GM23338 (cell line): Measurements from ENCODE around the gene ANKIB1. TPM values are rescaled to one million over a fixed set of nuclear protein-coding genes. Genes with fewer than 3 reads are reported as not detected.

Experiments
- ATAC-seq: fragments of 200-7000 bp; cut with Tn5 transposase; 3 replicates; pipeline ENCODE4 v1.9.1; 2020
- DNase-seq: peaks from one replicate; pipeline ENCODE4 v3.0.0-alpha.2; 2015; ENCODE audit warnings: low spot score
- H2AFZ ChIP-seq: fragments of 200-600 bp; sonication (generic); 2 replicates; pipeline ENCODE4 v1.8.0; 2016; ENCODE audit warnings: antibody characterized with exemption, mild to moderate bottlenecking, moderate library complexity
- H3F3A ChIP-seq: fragments of 200-600 bp; sonication (generic); replicated peaks from 2 replicates; pipeline ENCODE4 v1.8.0; 2017; ENCODE audit warnings: antibody characterized with exemption, mixed run types, low read depth
- H3K27ac ChIP-seq: fragments of 200-600 bp; sonication (generic); 2 replicates; pipeline ENCODE4 v1.6.1; 2016; ENCODE audit warnings: low read depth
- H3K27me3 ChIP-seq: fragments of 200-600 bp; sonication (generic); 2 replicates; pipeline ENCODE4 v1.8.0; 2016; ENCODE audit warnings: mild to moderate bottlenecking, mixed run types, moderate library complexity; ENCODE audit not compliant: insufficient read depth
- H3K36me3 ChIP-seq: fragments of 200-600 bp; sonication (generic); 2 replicates; pipeline ENCODE4 v1.8.0; 2016; ENCODE audit warnings: mild to moderate bottlenecking; ENCODE audit not compliant: insufficient read depth
- H3K4me1 ChIP-seq: fragments of 200-600 bp; sonication (generic); 2 replicates; pipeline ENCODE4 v1.8.0; 2016; ENCODE audit warnings: mild to moderate bottlenecking, moderate library complexity; ENCODE audit not compliant: insufficient read depth
- H3K4me2 ChIP-seq: fragments of 200-600 bp; sonication (generic); 2 replicates; pipeline ENCODE4 v1.7.1; 2017; ENCODE audit warnings: mixed run types
- H3K4me3 ChIP-seq: fragments of 200-600 bp; sonication (generic); 2 replicates; pipeline ENCODE4 v1.6.1; 2016; ENCODE audit warnings: mixed run types
- H3K79me2 ChIP-seq: fragments of 200-600 bp; sonication (generic); replicated peaks from 2 replicates; pipeline ENCODE4 v1.8.0; 2017; ENCODE audit warnings: mild to moderate bottlenecking; ENCODE audit not compliant: insufficient read depth
- H3K9me2 ChIP-seq: fragments of 200-600 bp; sonication (generic); 2 replicates; pipeline ENCODE4 v1.8.0; 2017; ENCODE audit not compliant: insufficient read depth
- H4K20me1 ChIP-seq: fragments of 200-600 bp; sonication (generic); replicated peaks from 2 replicates; pipeline ENCODE4 v1.8.0; 2017; ENCODE audit warnings: mild to moderate bottlenecking; ENCODE audit not compliant: insufficient read depth
- H3K27ac Mint-ChIP-seq: 2 replicates; pipeline ENCODE4 v1.8.0; 2020; ENCODE audit warnings: inconsistent platforms, mild to moderate bottlenecking, moderate library complexity, mixed read lengths
- H3K27me3 Mint-ChIP-seq: 3 replicates; pipeline ENCODE4 v1.8.0; 2022; ENCODE audit warnings: low read depth, mild to moderate bottlenecking, moderate library complexity, mixed read lengths, inconsistent platforms; ENCODE audit not compliant: insufficient read depth, poor library complexity
- H3K36me3 Mint-ChIP-seq: 3 replicates; pipeline ENCODE4 v1.8.0; 2021; ENCODE audit warnings: low read depth, mild to moderate bottlenecking, inconsistent platforms, moderate library complexity, mixed read lengths
- H3K4me1 Mint-ChIP-seq: 3 replicates; pipeline ENCODE4 v1.8.0; 2020; ENCODE audit warnings: mild to moderate bottlenecking, inconsistent platforms, mixed read lengths
- H3K4me3 Mint-ChIP-seq: 3 replicates; pipeline ENCODE4 v1.8.0; 2021; ENCODE audit warnings: moderate library complexity, mild to moderate bottlenecking, inconsistent platforms, mixed read lengths
- H3K9me3 Mint-ChIP-seq: 3 replicates; pipeline ENCODE4 v1.8.0; 2020; ENCODE audit warnings: moderate library complexity, mild to moderate bottlenecking, inconsistent platforms, mixed read lengths
- EZH2 ChIP-seq: fragments of 200-600 bp; sonication (generic); IDR thresholded peaks from one replicate; pipeline ENCODE4 v1.8.0; 2017; ENCODE audit warnings: antibody characterized with exemption, mild to moderate bottlenecking, low read depth; ENCODE audit not compliant: unreplicated experiment
- POLR2AphosphoS5 ChIP-seq: IDR thresholded peaks from 2 replicates; pipeline ENCODE4 v1.6.1; 2016; ENCODE audit warnings: antibody characterized with exemption, low read depth
- ZNF331 ChIP-seq: fragments of 250-450 bp; sonication (Bioruptor Pico); IDR thresholded peaks from 2 replicates; pipeline ENCODE4 v1.5.0; 2020; ENCODE audit warnings: low read depth, mild to moderate bottlenecking, moderate library complexity
- microRNA-seq: library from miRNA; unstranded; fragments of <30 nt; microRNA quantifications from one replicate; pipeline ENCODE4, GENCODE V29; 2017
- polyA plus RNA-seq: library from polyadenylated mRNA; unstranded; fragments of >200 nt; fragmentation: Nextera tagmentation; extraction: Ambion mirVana; gene quantifications from 2 replicates; pipeline ENCODE4 v1.2.1, GENCODE V29; 2016
- small RNA-seq: library from RNA; depleted of rRNA; stranded (forward); fragments of <200 nt; gene quantifications from one replicate; pipeline ENCODE3, GENCODE V24; 2014; ENCODE audit warnings: low replicate concordance
- total RNA-seq: library from RNA; depleted of rRNA; stranded (reverse); fragments of >200 nt; shearing (Covaris generic); gene quantifications from 2 replicates; pipeline ENCODE4 v1.2.3, GENCODE V29; 2014; rRNA removed
- TF ChIP-seq, protein P1 (sequence below), 2 experiments: fragments of 200-600 bp in 1 of 2; sonication (generic) in 1 of 2; conservative IDR thresholded peaks; 2 replicates each; pipeline versions ENCODE4 v1.5.1 to v1.6.1; 2016 to 2017; ENCODE audit warnings: antibody characterized with exemption in 2 of 2, low read depth in 2 of 2, mild to moderate bottlenecking in 2 of 2, moderate library complexity in 1 of 2

The ANKIB1 gene
- total and polyA plus RNA-seq, 2 experiments from 2014 or later: 19.1 to 40.3 TPM

DNA sequence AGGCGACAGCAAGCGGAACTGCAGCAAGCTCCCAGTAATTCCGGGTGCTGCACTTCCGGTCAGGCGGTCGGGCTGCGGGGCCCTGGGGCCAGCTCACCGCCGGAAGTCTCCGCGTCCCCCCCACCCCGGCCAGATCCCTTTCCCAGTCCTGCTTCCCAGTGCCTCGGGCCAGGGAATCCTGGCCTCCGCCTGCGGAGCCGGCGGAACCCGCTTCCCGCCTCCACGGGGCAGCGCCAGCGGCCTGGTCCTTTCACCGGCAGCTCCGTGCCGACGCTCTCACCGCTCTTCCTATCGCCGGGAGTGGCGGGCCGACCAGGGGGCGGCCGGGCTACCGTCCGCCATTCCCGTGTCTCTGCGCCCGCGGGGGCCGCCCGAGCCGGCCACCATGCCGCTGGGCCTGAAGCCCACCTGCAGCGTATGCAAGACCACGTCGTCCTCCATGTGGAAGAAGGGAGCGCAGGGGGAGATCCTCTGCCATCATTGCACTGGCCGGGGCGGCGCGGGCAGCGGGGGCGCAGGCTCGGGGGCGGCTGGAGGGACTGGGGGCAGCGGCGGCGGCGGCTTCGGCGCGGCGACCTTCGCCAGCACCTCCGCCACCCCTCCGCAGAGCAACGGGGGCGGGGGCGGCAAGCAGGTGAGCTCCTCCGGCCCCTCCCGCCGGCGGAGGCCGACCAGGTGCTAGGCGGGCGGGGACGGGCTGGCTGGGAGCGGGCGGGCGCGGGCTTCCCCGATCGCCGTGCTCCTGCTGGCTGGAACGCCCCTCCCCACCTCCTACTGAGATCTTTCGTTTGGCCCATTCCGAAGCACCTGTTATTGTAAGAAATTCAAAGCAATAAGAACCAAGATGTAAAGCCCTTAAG is 201.8 kb downstream of the ANKIB1 start, which contains the start of gene GATAD1:
Gene GATAD1, plus strand, starts transcription at position 138 of the 860 bp plus-strand sequence. Its CDS starts 248 bp downstream, at position 386.
- Mint-ChIP-seq H3K27me3 (no peaks in the 10 kb centered on the region), H3K36me3 (peaks cover 42% of the 10 kb centered on the region), H3K4me3 (peak within 1 kb of the TSS; percentile 83), H3K4me1 (peaks cover 9% of the 10 kb centered on the region), H3K27ac (peak within 1 kb of the TSS; percentile 60; the same call in 1 of the 2 replicates), H3K9me3 (peaks cover 1% of the 10 kb centered on the region; the same call in 1 of the 3 replicates)
- ATAC-seq: peak; percentile 96
- peak; percentile 96 for DNase-seq
- Histone ChIP-seq H3K27ac (peak within 1 kb of the TSS; percentile 96), H3K27me3 (no peaks in the 10 kb centered on the region), H3K36me3 (peaks cover 22% of the 10 kb centered on the region), H4K20me1 (peaks cover 9% of the 10 kb centered on the region; the same call in 1 of the 2 replicates), H2AFZ (peak within 1 kb of the TSS; percentile 94), H3K79me2 (peaks cover 16% of the 10 kb centered on the region), H3K4me3 (peak within 1 kb of the TSS; percentile 60), H3K4me1 (no peaks in the 10 kb centered on the region; the same call in 1 of the 2 replicates), H3K9me2 (no peaks in the 10 kb centered on the region; the same call in 1 of the 2 replicates), H3F3A (peaks cover 8% of the 10 kb centered on the region; the same call in 1 of the 2 replicates), H3K4me2 (peak within 1 kb of the TSS; percentile 81)
- TF ChIP-seq ZNF331 (CRISPR knock-in tag) (no peak), POLR2AphosphoS5 (peak; percentile 90)

DNA sequence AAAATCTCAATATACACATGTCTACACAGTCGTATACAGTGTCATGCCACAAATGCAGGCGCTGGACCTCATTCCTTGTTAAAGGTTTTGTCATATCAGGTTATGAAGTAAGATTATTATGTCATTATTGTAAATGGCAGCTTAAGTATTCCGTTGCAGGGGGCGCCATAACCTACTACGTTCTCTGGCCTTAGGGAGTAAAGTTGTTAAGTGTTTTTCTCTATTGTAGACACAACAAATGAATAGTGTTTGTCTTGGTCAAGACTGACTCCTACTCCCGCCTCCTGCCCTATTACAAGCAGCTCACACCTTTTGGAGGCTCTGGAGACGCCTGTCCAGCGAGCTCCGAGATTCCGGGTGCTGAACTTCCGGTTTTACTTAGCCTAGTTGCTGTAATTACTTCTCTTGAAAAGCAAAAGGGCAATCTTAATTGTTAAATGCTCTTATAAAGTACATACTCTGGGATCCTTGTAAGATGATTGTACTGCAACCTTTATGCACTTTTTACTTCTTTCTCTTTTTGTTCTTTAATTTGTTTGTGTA is 202.5 kb downstream of the ANKIB1 start:
- peaks cover 8% of the 10 kb centered on the region; the same call in 1 of the 2 replicates for H3F3A ChIP-seq
- peak overlapping the region; percentile 13; the same call in 1 of the 2 replicates for H3K27ac Mint-ChIP-seq
- H3K27me3 ChIP-seq: no peaks in the 10 kb centered on the region
- peak overlapping the region; percentile 81 for H3K4me2 ChIP-seq
- H3K4me3 ChIP-seq: peak overlapping the region; percentile 60
- H4K20me1 ChIP-seq: peaks cover 9% of the 10 kb centered on the region
- H3K36me3 Mint-ChIP-seq: peaks cover 45% of the 10 kb centered on the region
- H3K27ac ChIP-seq: no peak overlapping the region
- peak overlapping the region; percentile 11; the same call in 1 of the 2 replicates for H2AFZ ChIP-seq
- H3K9me3 Mint-ChIP-seq: no peaks in the 10 kb centered on the region
- DNase-seq (peak; percentile 58), ATAC-seq (peak; percentile 22)
- peak overlapping the region; percentile 83 for H3K4me3 Mint-ChIP-seq
- H3K79me2 ChIP-seq: peaks cover 16% of the 10 kb centered on the region
- no peaks in the 10 kb centered on the region; the same call in 1 of the 2 replicates for H3K4me1 ChIP-seq
- H3K4me1 Mint-ChIP-seq: peaks cover 9% of the 10 kb centered on the region
- peaks cover 29% of the 10 kb centered on the region for H3K36me3 ChIP-seq
- no peaks in the 10 kb centered on the region; the same call in 1 of the 2 replicates for H3K9me2 ChIP-seq
- TF ChIP-seq EZH2: no peak
- TF ChIP-seq, protein P1, sequence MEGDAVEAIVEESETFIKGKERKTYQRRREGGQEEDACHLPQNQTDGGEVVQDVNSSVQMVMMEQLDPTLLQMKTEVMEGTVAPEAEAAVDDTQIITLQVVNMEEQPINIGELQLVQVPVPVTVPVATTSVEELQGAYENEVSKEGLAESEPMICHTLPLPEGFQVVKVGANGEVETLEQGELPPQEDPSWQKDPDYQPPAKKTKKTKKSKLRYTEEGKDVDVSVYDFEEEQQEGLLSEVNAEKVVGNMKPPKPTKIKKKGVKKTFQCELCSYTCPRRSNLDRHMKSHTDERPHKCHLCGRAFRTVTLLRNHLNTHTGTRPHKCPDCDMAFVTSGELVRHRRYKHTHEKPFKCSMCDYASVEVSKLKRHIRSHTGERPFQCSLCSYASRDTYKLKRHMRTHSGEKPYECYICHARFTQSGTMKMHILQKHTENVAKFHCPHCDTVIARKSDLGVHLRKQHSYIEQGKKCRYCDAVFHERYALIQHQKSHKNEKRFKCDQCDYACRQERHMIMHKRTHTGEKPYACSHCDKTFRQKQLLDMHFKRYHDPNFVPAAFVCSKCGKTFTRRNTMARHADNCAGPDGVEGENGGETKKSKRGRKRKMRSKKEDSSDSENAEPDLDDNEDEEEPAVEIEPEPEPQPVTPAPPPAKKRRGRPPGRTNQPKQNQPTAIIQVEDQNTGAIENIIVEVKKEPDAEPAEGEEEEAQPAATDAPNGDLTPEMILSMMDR (conservative IDR thresholded peaks at IDR 0.05; ENCODE audit: low read depth in 2 of 2): peak; percentile 39 to 47
- no peaks in the 10 kb centered on the region for H3K27me3 Mint-ChIP-seq

Small RNA genes lying within 50 kb of the gene (microRNA-seq; reads per million reads assigned to microRNA genes)
- not detected for gene MIR1285-1

Small RNA genes lying within 50 kb of the gene (small RNA-seq; reads per million reads assigned to genes)
- gene MIR1285-1 (not detected), gene RF00019 (not detected)

Other genes with a start within 250 kb of the ANKIB1 start
- 163 and 166 TPM in 2 replicates for gene CYP51A1, start 111.5 kb upstream of the ANKIB1 start, total RNA-seq
- 62.0 and 65.6 TPM in 2 replicates for gene CYP51A1, start 111.5 kb upstream of the ANKIB1 start, polyA plus RNA-seq
- gene LRRD1, start 66.8 kb upstream of the ANKIB1 start, total RNA-seq: 0.08 TPM in 1 of 2 replicates, not detected in the other
- gene LRRD1, start 66.8 kb upstream of the ANKIB1 start, polyA plus RNA-seq: 0.11 TPM in 1 of 2 replicates, not detected in the other
- gene KRIT1, start 60 bp upstream of the ANKIB1 start, total RNA-seq: 54.3 and 59.8 TPM in 2 replicates
- gene KRIT1, start 60 bp upstream of the ANKIB1 start, polyA plus RNA-seq: 49.6 and 51.2 TPM in 2 replicates
- 27.9 and 30.8 TPM in 2 replicates for gene GATAD1, start 201.5 kb downstream of the ANKIB1 start, total RNA-seq
- gene GATAD1, start 201.5 kb downstream of the ANKIB1 start, polyA plus RNA-seq: 15.1 and 15.4 TPM in 2 replicates
- gene ERVW-1, start 232.0 kb downstream of the ANKIB1 start, total RNA-seq: 0.07 TPM in 1 of 2 replicates, not detected in the other
- not detected in 2 replicates for gene ERVW-1, start 232.0 kb downstream of the ANKIB1 start, polyA plus RNA-seq